HepG2 (cell line): ENCODE measurements around the gene PRKG1. TPM values are rescaled to one million over a fixed set of nuclear protein-coding genes. Genes with fewer than 3 reads are reported as not detected.

Experiments
- ATAC-seq: fragments of 200-7000 bp; cut with Tn5 transposase; 3 replicates; pipeline ENCODE4 v1.9.1; 2020; ENCODE audit warnings: mild to moderate bottlenecking, moderate library complexity
- BruUV-seq: library from RNA; stranded (reverse); fragments of 400-500 nt; replicated peaks from 2 replicates; lab custom pipeline; 2021; lab: Mats Ljungman, UMichigan
- CTCF ChIA-PET: fragments of 300-600 bp; formaldehyde crosslinking; extraction: SDS; loops from one replicate; lab custom pipeline; 2021; ENCODE audit warnings: low total read pairs, inconsistent platforms, low intra/inter-chr PET ratio; lab: Yijun Ruan, JAX
- POLR2A ChIA-PET: fragments of 350-600 bp; sonication (Branson Sonifier 250); formaldehyde crosslinking; loops from one replicate; lab custom pipeline; 2020; ENCODE audit warnings: antibody characterized with exemption, inconsistent platforms; lab: Yijun Ruan, JAX
- DNase-seq: peaks from one replicate; pipeline ENCODE4 v3.0.0-alpha.2; 2015; ENCODE audit warnings: low spot score
- FAIRE-seq: peaks from 3 replicates; lab custom pipeline; 2011; peaks lifted over from hg19 to GRCh38; lab: Jason Lieb, UNC
- H2AFZ ChIP-seq: one replicate; pipeline ENCODE4 v1.6.1; 2011; ENCODE audit warnings: low read length, inconsistent platforms
- H3K27ac ChIP-seq: fragments of 300-600 bp; 3 replicates; pipeline ENCODE4 v1.8.0; 2011; ENCODE audit warnings: mixed run types, mild to moderate bottlenecking, mixed read lengths, low read length, inconsistent platforms; ENCODE audit not compliant: insufficient read depth; ENCODE audit errors: extremely low read length
- H3K27me3 ChIP-seq, 2 experiments: fragments of 200-600 bp in 1 of 2; 2 replicates in 1 of 2; 3 replicates in 1 of 2; pipeline versions ENCODE4 v1.6.0 to v1.8.0; 2011; ENCODE audit warnings: low read length in 2 of 2, mild to moderate bottlenecking in 2 of 2, moderate library complexity in 2 of 2, inconsistent platforms in 1 of 2; ENCODE audit not compliant: insufficient read depth in 2 of 2, control insufficient read depth in 1 of 2
- H3K36me3 ChIP-seq, 2 experiments: fragments of 200-600 bp in 1 of 2; replicated peaks in 1 of 2; 2 replicates in 1 of 2; 3 replicates in 1 of 2; pipeline versions ENCODE4 v1.5.1 to v1.8.0; 2011; ENCODE audit warnings: low read length in 2 of 2, inconsistent platforms in 1 of 2; ENCODE audit not compliant: insufficient read depth in 2 of 2, control insufficient read depth in 1 of 2
- H3K4me1 ChIP-seq: 2 replicates; pipeline ENCODE4 v1.5.1; 2012; ENCODE audit warnings: low read length, inconsistent platforms; ENCODE audit not compliant: insufficient read depth
- H3K4me2 ChIP-seq: 2 replicates; pipeline ENCODE4 v1.6.0; 2011; ENCODE audit warnings: low read depth, low read length, inconsistent platforms
- H3K4me3 ChIP-seq, 3 experiments: fragments of 200-600 bp in 1 of 3; sonication (generic), shearing (Covaris generic) in 1 of 3; replicated peaks in 1 of 3; 2 replicates each; pipeline ENCODE4 v1.5.1; 2011 to 2016; ENCODE audit warnings: low read length in 3 of 3, inconsistent platforms in 2 of 3, low read depth in 2 of 3, mild to moderate bottlenecking in 2 of 3, control low read depth in 1 of 3, mixed read lengths in 1 of 3; ENCODE audit not compliant: insufficient read depth in 1 of 3
- H3K79me2 ChIP-seq: one replicate; pipeline ENCODE4 v1.6.1; 2011; ENCODE audit warnings: low read length, inconsistent platforms; ENCODE audit not compliant: insufficient read depth
- H3K9ac ChIP-seq: 2 replicates; pipeline ENCODE4 v1.6.0; 2011; ENCODE audit warnings: mild to moderate bottlenecking, low read depth, low read length, inconsistent platforms; ENCODE audit not compliant: insufficient read depth
- H3K9me3 ChIP-seq: 2 replicates; pipeline ENCODE4 v1.5.1; 2012; ENCODE audit warnings: mild to moderate bottlenecking, low read length
- H4K20me1 ChIP-seq: 2 replicates; pipeline ENCODE4 v1.6.0; 2011; ENCODE audit warnings: inconsistent platforms, mild to moderate bottlenecking, low read length, moderate library complexity; ENCODE audit not compliant: insufficient read depth
- MBNL3 ChIP-seq: fragments of 250-450 bp; sonication (Bioruptor Pico); conservative IDR thresholded peaks from 2 replicates; pipeline ENCODE4 v1.8.0; 2022; ENCODE audit warnings: mild to moderate bottlenecking, inconsistent platforms
- MEF2D ChIP-seq: sonication (generic); formaldehyde crosslinking; IDR thresholded peaks from 2 replicates; pipeline ENCODE4 v1.5.1; 2020; ENCODE audit warnings: mild to moderate bottlenecking, missing genetic modification reagents
- YEATS4 ChIP-seq: sonication (generic); formaldehyde crosslinking; IDR thresholded peaks from 2 replicates; pipeline ENCODE4 v1.4.0; 2020; ENCODE audit warnings: missing genetic modification reagents, borderline replicate concordance
- ZNF562 ChIP-seq: sonication (generic); formaldehyde crosslinking; IDR thresholded peaks from 2 replicates; pipeline ENCODE4 v1.8.0; 2022; ENCODE audit warnings: missing genetic modification reagents, borderline replicate concordance
- WGBS: methylation state at CpG from one replicate; pipeline ENCODE4 v1.1.6; 2017; ENCODE audit warnings: low lambda C conversion rate; 5-methylcytosine and 5-hydroxymethylcytosine counted together
- in situ Hi-C: cut with HindIII; loops from 2 replicates; pipeline ENCODE4 v1.10.0; 2017; ENCODE audit warnings: low pct_unique_long_range_greater_than_20kb; ENCODE audit not compliant: extremely low pct_ligation_motif_present
- intact Hi-C: fragments of 100-400 bp; cut with micrococcal nuclease; formaldehyde crosslinking; loops from one replicate; pipeline ENCODE4 v1.10.0; 2022; ENCODE audit not compliant: unreplicated experiment
- polyA plus RNA-seq, 8 experiments: library from polyadenylated mRNA; depleted of rRNA in 3 of 8; stranded (reverse) in 7 of 8; unstranded in 1 of 8; fragments of >200 nt; fragmentation: Illumina TruSeq in 4 of 8; extraction: Trizol in 4 of 8; gene quantifications; 2 replicates each; pipeline versions ENCODE4 v1.2.1 to v1.2.3, GENCODE V29; 2011 to 2016; ENCODE audit warnings: low read depth in 4 of 8, missing spikeins in 1 of 8, mixed read lengths in 1 of 8; ENCODE audit not compliant: insufficient read depth in 1 of 8
- total RNA-seq, 5 experiments: library from RNA; depleted of rRNA; stranded (reverse); fragments of >200 nt; fragmentation: Illumina TruSeq; extraction: Trizol; gene quantifications; 2 replicates each; pipeline ENCODE4 v1.2.3, GENCODE V29; 2016; ENCODE audit warnings: low read depth in 1 of 5
- TF ChIP-seq, protein P1 (sequence below): sonication (generic); formaldehyde crosslinking; IDR thresholded peaks from 2 replicates; pipeline ENCODE4 v1.8.0; 2022; ENCODE audit warnings: mild to moderate bottlenecking, missing genetic modification reagents
- TF ChIP-seq, protein P2 (sequence below): sonication (generic); formaldehyde crosslinking; IDR thresholded peaks from 2 replicates; pipeline ENCODE4 v1.8.1; 2022; ENCODE audit warnings: low read depth, mild to moderate bottlenecking, missing genetic modification reagents

The PRKG1 gene
- total and polyA plus RNA-seq, 2 of the 13 experiments (the other 11 are each of a cell fraction or from before 2014, with no cell fraction given), result 0.01 TPM; not detected in 1

DNA sequence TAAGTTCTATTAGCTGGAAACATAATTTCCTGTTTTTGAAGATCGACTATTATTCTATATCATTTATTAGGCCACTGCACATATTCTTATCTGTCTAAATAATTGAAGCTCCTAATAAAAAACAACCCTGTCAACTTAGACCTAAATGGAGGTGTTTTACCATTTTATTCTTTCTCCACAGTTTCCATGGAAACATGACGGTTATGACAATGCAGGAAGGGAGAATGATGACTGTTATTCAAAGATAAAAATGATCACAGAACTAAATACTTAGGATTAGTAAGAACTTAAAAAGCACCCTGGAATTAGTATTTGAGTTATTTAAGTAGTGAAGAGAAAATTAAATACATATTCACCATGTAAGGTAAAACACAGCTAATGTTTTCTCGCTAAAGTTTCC, 1119.9 kb downstream of the PRKG1 start:
- Histone ChIP-seq H3K4me3 (no peak overlapping the region), H3K36me3 (no peaks in the 10 kb centered on the region), H3K27me3 (no peaks in the 10 kb centered on the region), H3K27ac (no peak overlapping the region), H3K4me2 (no peak overlapping the region), H3K79me2 (no peaks in the 10 kb centered on the region), H2AFZ (no peak overlapping the region), H3K9ac (no peak overlapping the region), H3K9me3 (no peaks in the 10 kb centered on the region), H3K4me1 (no peaks in the 10 kb centered on the region), H4K20me1 (no peaks in the 10 kb centered on the region)
- ChIA-PET CTCF (no interaction called here), POLR2A (no interaction called here)
- TF ChIP-seq, protein P1, sequence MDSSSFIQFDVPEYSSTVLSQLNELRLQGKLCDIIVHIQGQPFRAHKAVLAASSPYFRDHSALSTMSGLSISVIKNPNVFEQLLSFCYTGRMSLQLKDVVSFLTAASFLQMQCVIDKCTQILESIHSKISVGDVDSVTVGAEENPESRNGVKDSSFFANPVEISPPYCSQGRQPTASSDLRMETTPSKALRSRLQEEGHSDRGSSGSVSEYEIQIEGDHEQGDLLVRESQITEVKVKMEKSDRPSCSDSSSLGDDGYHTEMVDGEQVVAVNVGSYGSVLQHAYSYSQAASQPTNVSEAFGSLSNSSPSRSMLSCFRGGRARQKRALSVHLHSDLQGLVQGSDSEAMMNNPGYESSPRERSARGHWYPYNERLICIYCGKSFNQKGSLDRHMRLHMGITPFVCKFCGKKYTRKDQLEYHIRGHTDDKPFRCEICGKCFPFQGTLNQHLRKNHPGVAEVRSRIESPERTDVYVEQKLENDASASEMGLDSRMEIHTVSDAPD (CRISPR knock-in tag), result no peak
- TF ChIP-seq, protein P2, sequence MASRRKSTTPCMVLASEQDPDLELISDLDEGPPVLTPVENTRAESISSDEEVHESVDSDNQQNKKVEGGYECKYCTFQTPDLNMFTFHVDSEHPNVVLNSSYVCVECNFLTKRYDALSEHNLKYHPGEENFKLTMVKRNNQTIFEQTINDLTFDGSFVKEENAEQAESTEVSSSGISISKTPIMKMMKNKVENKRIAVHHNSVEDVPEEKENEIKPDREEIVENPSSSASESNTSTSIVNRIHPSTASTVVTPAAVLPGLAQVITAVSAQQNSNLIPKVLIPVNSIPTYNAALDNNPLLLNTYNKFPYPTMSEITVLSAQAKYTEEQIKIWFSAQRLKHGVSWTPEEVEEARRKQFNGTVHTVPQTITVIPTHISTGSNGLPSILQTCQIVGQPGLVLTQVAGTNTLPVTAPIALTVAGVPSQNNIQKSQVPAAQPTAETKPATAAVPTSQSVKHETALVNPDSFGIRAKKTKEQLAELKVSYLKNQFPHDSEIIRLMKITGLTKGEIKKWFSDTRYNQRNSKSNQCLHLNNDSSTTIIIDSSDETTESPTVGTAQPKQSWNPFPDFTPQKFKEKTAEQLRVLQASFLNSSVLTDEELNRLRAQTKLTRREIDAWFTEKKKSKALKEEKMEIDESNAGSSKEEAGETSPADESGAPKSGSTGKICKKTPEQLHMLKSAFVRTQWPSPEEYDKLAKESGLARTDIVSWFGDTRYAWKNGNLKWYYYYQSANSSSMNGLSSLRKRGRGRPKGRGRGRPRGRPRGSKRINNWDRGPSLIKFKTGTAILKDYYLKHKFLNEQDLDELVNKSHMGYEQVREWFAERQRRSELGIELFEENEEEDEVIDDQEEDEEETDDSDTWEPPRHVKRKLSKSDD (CRISPR knock-in tag), result no peak
- TF ChIP-seq MEF2D (no peak), YEATS4 (no peak), MBNL3 (CRISPR knock-in tag) (no peak), ZNF562 (no peak)
- ATAC-seq (no peak), DNase-seq (no peak), FAIRE-seq (no peak)
- in situ Hi-C loops, result no loop called here
- BruUV-seq, result no TSS peak
- intact Hi-C loops, result no loop called here
- WGBS, result 45% methylated on average over 3 of the region's 3 CpGs
